ENCODE data around the gene ANKRD29.

Gene ANKRD29

GRCh38 chr18:23550898-23551297 is 111.8 kb downstream of the ANKRD29 start:
- in situ Hi-C loops (cut with HindIII; ENCODE audit: low pct_ligation_motif_present, low sequenced_read_pairs), result no loop called here
- Histone ChIP-seq H3K36me3 (replicated peaks) (peaks cover 52% of the 10 kb centered on the region), H3K27ac (no peak overlapping the region), H3K27me3 (replicated peaks) (no peaks in the 10 kb centered on the region), H3K4me3 (ENCODE audit: low read depth, low read length) (no peak overlapping the region)
- no peak for TF ChIP-seq CTCF (IDR thresholded peaks at IDR 0.05; ENCODE audit: low read depth, low read length, missing control alignments)
- DNase-seq, result no peak
